Fibroblast of villous mesenchyme (primary cell): ENCODE measurements around the gene POLR1G. TPM values are rescaled to one million over a fixed set of nuclear protein-coding genes. Genes with fewer than 3 reads are reported as not detected.

ENCODE experiments used
- DNase-seq: peaks from one replicate; pipeline ENCODE4 v3.0.0-alpha.2; 2010; ENCODE audit warnings: low read depth
- H3K4me3 ChIP-seq: 2 replicates; pipeline ENCODE4 v1.5.1; 2011; ENCODE audit warnings: low read depth, mild to moderate bottlenecking, low read length
- CTCF ChIP-seq: IDR thresholded peaks from 2 replicates; pipeline ENCODE4 v1.5.1; 2012; ENCODE audit warnings: low read depth, mild to moderate bottlenecking, low read length; ENCODE audit not compliant: insufficient read depth
- total RNA-seq: library from RNA; depleted of rRNA; stranded (reverse); fragments of >200 nt; gene quantifications from 2 replicates; pipeline ENCODE4 v1.2.3, GENCODE V29; 2012

POLR1G gene
- total RNA-seq, 1 donor = 13.4 TPM

GRCh38 chr19:45400192-45400591 lies 6.3 kb upstream of the POLR1G start:
- no peak for DNase-seq
- no peak overlapping the region for H3K4me3 ChIP-seq
- TF ChIP-seq CTCF = no peak

- no peak for TF ChIP-seq CTCF
Measured at GRCh38 chr19:45401815-45402214, 4.6 kb upstream of the POLR1G start.

GRCh38 chr19:45402298-45403061 lies 4.0 kb upstream of the POLR1G start:
- H3K4me3 ChIP-seq = no peak overlapping the region
- TF ChIP-seq CTCF = peak; percentile 59
- DNase-seq = peak; percentile 23

More at GRCh38 chr19:45401815-45402214, 4.6 kb upstream of the POLR1G start:
- H3K4me3 ChIP-seq = no peak overlapping the region
- DNase-seq = no peak

GRCh38 chr19:45403272-45403671 lies 3.2 kb upstream of the POLR1G start:
- H3K4me3 ChIP-seq = no peak overlapping the region
- TF ChIP-seq CTCF = no peak
- DNase-seq = no peak

- H3K4me3 ChIP-seq = peak overlapping the region; percentile 92
- TF ChIP-seq CTCF = peak; percentile 60
- peak; percentile 24 for DNase-seq
Measured at GRCh38 chr19:45403781-45404556, 2.5 kb upstream of the POLR1G start.

GRCh38 chr19:45404557-45405434 lies 1.6 kb upstream of the POLR1G start, which contains the start of gene PPP1R13L:
Gene PPP1R13L (minus strand): TSS chr19:45405069. CDS start chr19:45398318, 6,751 bp downstream.
- peak within 1 kb of the TSS; percentile 92 for H3K4me3 ChIP-seq
- DNase-seq = peak; percentile 64
- no peak for TF ChIP-seq CTCF
